Astrocyte (in vitro differentiated cells and primary cell): ENCODE results near the gene NES. TPM values are rescaled to one million over a fixed set of nuclear protein-coding genes. Genes with fewer than 3 reads are reported as not detected.

ENCODE experiments used
- DNase-seq: peaks from one replicate; pipeline ENCODE4 v3.0.0-alpha.2; 2010; ENCODE audit warnings: low read depth
- FAIRE-seq: peaks from 2 replicates; lab custom pipeline; 2011; peaks lifted over from hg19 to GRCh38; lab: Jason Lieb, UNC
- H2AFZ ChIP-seq: 2 replicates; pipeline ENCODE4 v1.6.0; 2012; ENCODE audit warnings: low read depth, low read length, inconsistent platforms
- H3K27ac ChIP-seq: 2 replicates; pipeline ENCODE4 v1.5.1; 2011; ENCODE audit warnings: low read depth, low read length, inconsistent platforms
- H3K27me3 ChIP-seq: 2 replicates; pipeline ENCODE4 v1.6.0; 2011; ENCODE audit warnings: low read length, inconsistent platforms; ENCODE audit not compliant: insufficient read depth
- H3K36me3 ChIP-seq: 2 replicates; pipeline ENCODE4 v1.5.1; 2011; ENCODE audit warnings: low read length, inconsistent platforms; ENCODE audit not compliant: insufficient read depth
- H3K4me1 ChIP-seq: 2 replicates; pipeline ENCODE4 v1.5.1; 2011; ENCODE audit warnings: low read length, inconsistent platforms; ENCODE audit not compliant: insufficient read depth
- H3K4me2 ChIP-seq: 2 replicates; pipeline ENCODE4 v1.6.0; 2012; ENCODE audit warnings: low read length, inconsistent platforms
- H3K4me3 ChIP-seq: 2 replicates; pipeline ENCODE4 v1.5.1; 2011; ENCODE audit warnings: low read depth, mild to moderate bottlenecking, low read length, inconsistent platforms; ENCODE audit not compliant: insufficient read depth
- H3K79me2 ChIP-seq: 2 replicates; pipeline ENCODE4 v1.6.0; 2012; ENCODE audit warnings: mild to moderate bottlenecking, low read length, inconsistent platforms; ENCODE audit not compliant: insufficient read depth
- H3K9ac ChIP-seq: 2 replicates; pipeline ENCODE4 v1.6.0; 2012; ENCODE audit warnings: mild to moderate bottlenecking, low read length, inconsistent platforms
- H3K9me3 ChIP-seq: 2 replicates; pipeline ENCODE4 v1.5.1; 2012; ENCODE audit warnings: low read depth, mild to moderate bottlenecking, low read length, inconsistent platforms; ENCODE audit not compliant: insufficient read depth
- H4K20me1 ChIP-seq: 2 replicates; pipeline ENCODE4 v1.6.0; 2012; ENCODE audit warnings: low read length, inconsistent platforms; ENCODE audit not compliant: insufficient read depth
- H3K27ac Mint-ChIP-seq: one replicate; pipeline ENCODE4 v1.8.0; 2021; ENCODE audit warnings: mild to moderate bottlenecking, mixed read lengths; ENCODE audit not compliant: unreplicated experiment
- H3K27me3 Mint-ChIP-seq: one replicate; pipeline ENCODE4 v1.8.0; 2021; ENCODE audit warnings: low read depth, mixed read lengths; ENCODE audit not compliant: unreplicated experiment
- H3K36me3 Mint-ChIP-seq: one replicate; pipeline ENCODE4 v1.8.0; 2021; ENCODE audit warnings: low read depth, mixed read lengths; ENCODE audit not compliant: unreplicated experiment
- H3K4me1 Mint-ChIP-seq: one replicate; pipeline ENCODE4 v1.8.0; 2021; ENCODE audit warnings: low read depth, mixed read lengths; ENCODE audit not compliant: unreplicated experiment
- H3K4me3 Mint-ChIP-seq: one replicate; pipeline ENCODE4 v1.8.0; 2021; ENCODE audit warnings: mild to moderate bottlenecking, moderate library complexity, mixed read lengths; ENCODE audit not compliant: unreplicated experiment
- H3K9me3 Mint-ChIP-seq: one replicate; pipeline ENCODE4 v1.8.0; 2021; ENCODE audit warnings: mild to moderate bottlenecking, mixed read lengths; ENCODE audit not compliant: unreplicated experiment
- CTCF ChIP-seq: IDR thresholded peaks from 2 replicates; pipeline ENCODE4 v1.5.1; 2011; ENCODE audit warnings: low read depth, mild to moderate bottlenecking, inconsistent platforms, low read length, moderate library complexity; ENCODE audit not compliant: insufficient read depth
- EZH2 ChIP-seq: IDR thresholded peaks from 2 replicates; pipeline ENCODE4 v1.6.1; 2012; ENCODE audit warnings: mild to moderate bottlenecking, low read length, inconsistent platforms; ENCODE audit not compliant: insufficient read depth
- total RNA-seq: library from RNA; stranded (reverse); gene quantifications from 2 replicates; pipeline ENCODE4 v1.2.1, GENCODE V29; 2021

NES gene
- total RNA-seq, 1 donor from 2014 or later = 310 TPM

DNA sequence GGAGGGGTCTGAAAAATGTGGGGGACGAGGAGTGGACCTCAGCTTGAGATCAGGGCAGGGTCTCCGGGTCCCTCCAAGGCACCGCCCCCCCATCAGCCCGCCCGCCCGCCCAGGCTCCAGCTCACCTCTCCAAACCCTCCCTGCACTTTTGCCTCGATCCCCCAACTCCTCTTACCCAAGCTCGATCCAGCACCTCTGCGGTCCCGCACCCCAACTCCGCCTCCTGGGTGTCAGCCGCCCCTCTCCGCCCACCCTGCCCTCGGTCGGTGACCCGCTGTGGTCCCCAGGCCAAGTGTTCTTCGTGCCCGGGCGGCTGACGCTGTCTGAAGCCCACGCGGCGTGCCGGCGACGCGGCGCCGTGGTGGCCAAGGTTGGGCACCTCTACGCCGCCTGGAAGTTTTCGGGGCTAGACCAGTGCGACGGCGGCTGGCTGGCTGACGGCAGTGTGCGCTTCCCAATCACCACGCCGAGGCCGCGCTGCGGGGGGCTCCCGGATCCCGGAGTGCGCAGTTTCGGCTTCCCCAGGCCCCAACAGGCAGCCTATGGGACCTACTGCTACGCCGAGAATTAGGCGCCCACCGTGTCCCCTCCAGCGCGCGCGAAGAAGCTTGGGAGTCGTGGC, 52.3 kb downstream of the NES start:
- Histone ChIP-seq H3K27ac (no peak overlapping the region), H3K36me3 (no peaks in the 10 kb centered on the region), H3K4me2 (peak overlapping the region; percentile 82), H3K9me3 (no peaks in the 10 kb centered on the region), H3K9ac (no peak overlapping the region), H3K79me2 (no peaks in the 10 kb centered on the region), H4K20me1 (no peaks in the 10 kb centered on the region), H3K27me3 (peaks cover 50% of the 10 kb centered on the region), H2AFZ (no peak overlapping the region), H3K4me3 (no peak overlapping the region), H3K4me1 (peaks cover 6% of the 10 kb centered on the region)
- peaks cover 3% of the 10 kb centered on the region for H3K4me1 Mint-ChIP-seq
- FAIRE-seq (no peak), DNase-seq (no peak)
- no peak overlapping the region for H3K27ac Mint-ChIP-seq
- no peak overlapping the region for H3K4me3 Mint-ChIP-seq
- no peaks in the 10 kb centered on the region for H3K9me3 Mint-ChIP-seq
- no peaks in the 10 kb centered on the region for H3K36me3 Mint-ChIP-seq
- peaks cover 60% of the 10 kb centered on the region for H3K27me3 Mint-ChIP-seq
- peak; percentile 92 for TF ChIP-seq EZH2
- no peak for TF ChIP-seq CTCF

- Histone ChIP-seq H3K79me2 (no peaks in the 10 kb centered on the region), H3K4me2 (peak overlapping the region; percentile 82), H4K20me1 (no peaks in the 10 kb centered on the region), H3K9me3 (no peaks in the 10 kb centered on the region), H3K4me1 (peaks cover 6% of the 10 kb centered on the region), H3K9ac (no peak overlapping the region), H3K27ac (no peak overlapping the region), H3K36me3 (no peaks in the 10 kb centered on the region), H3K4me3 (no peak overlapping the region), H3K27me3 (peaks cover 57% of the 10 kb centered on the region), H2AFZ (peak overlapping the region; percentile 82)
- H3K27ac Mint-ChIP-seq = no peak overlapping the region
- TF ChIP-seq CTCF = no peak
- peak; percentile 96 for TF ChIP-seq EZH2
- H3K4me1 Mint-ChIP-seq = peaks cover 3% of the 10 kb centered on the region
- no peak overlapping the region for H3K4me3 Mint-ChIP-seq
- H3K36me3 Mint-ChIP-seq = no peaks in the 10 kb centered on the region
- FAIRE-seq (no peak), DNase-seq (no peak)
- H3K9me3 Mint-ChIP-seq = no peaks in the 10 kb centered on the region
- peaks cover 61% of the 10 kb centered on the region for H3K27me3 Mint-ChIP-seq
Measured at GRCh38 chr1:156623946-156624813, 53.0 kb downstream of the NES start.
